Measurements from ENCODE around the gene TSPEAR. TPM values are rescaled to one million over a fixed set of nuclear protein-coding genes. Genes with fewer than 3 reads are reported as not detected.

Gene TSPEAR
- total and polyA plus RNA-seq, 9 of the 15 experiments (the other 6 are each of a cell fraction or from before 2014, with no cell fraction given): not detected

- Histone ChIP-seq H3K36me3 (ENCODE audit: control insufficient read depth, insufficient read depth, low read length) (no peaks in the 10 kb centered on the region), H3K4me2 (ENCODE audit: insufficient read depth, low read length) (no peak overlapping the region), H3K9ac (ENCODE audit: insufficient read depth in 1 of 2, low read depth in 2 of 2, low read length in 2 of 2) (no peak overlapping the region), H3K9me1 (ENCODE audit: control insufficient read depth, insufficient read depth, low read length) (peaks cover 3% of the 10 kb centered on the region), H2AFZ (ENCODE audit: low read depth, low read length) (no peak overlapping the region), H3K4me1 (replicated peaks in 1 of 2; ENCODE audit: control insufficient read depth in 2 of 2, insufficient read depth in 2 of 2, low read length in 2 of 2) (0 out of 5 replicates have a peak, but pooled peaks cover 0 to 4% of the 10 kb centered on the region in 2 experiments), H3K79me2 (ENCODE audit: control insufficient read depth, insufficient read depth, low read length) (no peaks in the 10 kb centered on the region), H3K4me3 (no peak overlapping the region), H3K27me3 (ENCODE audit: control insufficient read depth in 2 of 2, insufficient read depth in 2 of 2, low read length in 2 of 2) (peaks cover 33 to 62% of the 10 kb centered on the region in 2 experiments), H3K27ac (ENCODE audit: extremely low read depth, low read depth, low read length) (no peak overlapping the region), H3K9me3 (replicated peaks; ENCODE audit: control insufficient read depth, insufficient read depth, low read depth, low read length) (no peaks in the 10 kb centered on the region; the same call in 1 of the 2 replicates), H4K20me1 (replicated peaks; ENCODE audit: control insufficient read depth, insufficient read depth, low read length) (no peaks in the 10 kb centered on the region)
- intact Hi-C loops (cut with micrococcal nuclease): no loop called here
- no peak for FAIRE-seq
- CTCF ChIA-PET (ENCODE audit: low intra/inter-chr PET ratio): no interaction called here
- ATAC-seq: peak; percentile 38; the same call in 2 of the 3 replicates
- POLR2A ChIA-PET: interaction anchor here (0.7 to 1.1 kb wide), 3 partner anchors 12 to 86 kb away, joined by 3 to 4 read pairs (median 3); no protein-coding TSS in a partner anchor
- in situ Hi-C loops (cut with MboI): no loop called here
- no TSS peak for BruUV-seq (replicated peaks)
- WGBS (ENCODE audit: insufficient coverage, low coverage, missing lambda C conversion rate): 0% methylated on average over 10 of the region's 10 CpGs
- no peak for DNase-seq (ENCODE audit: extremely low read depth in 1 of 4, low spot score in 3 of 4)
- TF ChIP-seq HBP1 (CRISPR knock-in tag; IDR thresholded peaks at IDR 0.05): no peak
- no peak for TF ChIP-seq DDX20 (tag; IDR thresholded peaks at IDR 0.05; ENCODE audit: low read depth)
- no peak for TF ChIP-seq RBM39 (optimal IDR thresholded peaks at IDR 0.05; ENCODE audit: low read depth, low read length)
- no peak for TF ChIP-seq PRPF4 (IDR thresholded peaks at IDR 0.05; ENCODE audit: insufficient read depth, low read depth, low read length, poor library complexity, severe bottlenecking)
- no peak for TF ChIP-seq MAFG (tag; conservative IDR thresholded peaks at IDR 0.05)
- no peak for TF ChIP-seq FOS (IDR thresholded peaks at IDR 0.05; ENCODE audit: extremely low read depth, insufficient read length)
- TF ChIP-seq MYNN (IDR thresholded peaks at IDR 0.05): no peak
- no peak for TF ChIP-seq MYNN (CRISPR knock-in tag; IDR thresholded peaks at IDR 0.05)
- no peak for TF ChIP-seq MCM2 (IDR thresholded peaks at IDR 0.05; ENCODE audit: low read depth)
- 0 out of 4 replicates have a peak, but pooled peaks of 1 of the 2 experiments have one; percentile 3 for TF ChIP-seq RAD21 (CRISPR knock-in tag; conservative IDR thresholded peaks at IDR 0.05 in 1 of 2, IDR thresholded peaks at IDR 0.05 in 1 of 2)
Measured at GRCh38 chr21:44696572-44696971, 14.8 kb downstream of the TSPEAR start.
